NCI-H460 (cell line): ENCODE data around the gene VSIG10. TPM values are rescaled to one million over a fixed set of nuclear protein-coding genes. Genes with fewer than 3 reads are reported as not detected.
"Not testable (repeated sequence)": the region's sequence is repeated elsewhere in the genome, so short reads cannot be mapped to it uniquely, and the experiment has no call there.

Experiments
- DNase-seq: peaks from one replicate; pipeline ENCODE4 v3.0.0-alpha.2; 2016; ENCODE audit warnings: low read depth; ENCODE audit errors: extremely low read depth
- total RNA-seq: library from RNA; depleted of rRNA; stranded (reverse); fragments of >200 nt; shearing (Covaris generic); gene quantifications from 2 replicates; pipeline ENCODE4 v1.2.3, GENCODE V29; 2014

The VSIG10 gene
- total RNA-seq, 1 experiment from 2014 or later: 20.4 TPM

- no peak for DNase-seq
These were observed 5.3 kb upstream of the VSIG10 start for GRCh38 chr12:118109088-118109487.

- DNase-seq: no peak
These were observed 3.9 kb upstream of the VSIG10 start for GRCh38 chr12:118107694-118108093.

DNA sequence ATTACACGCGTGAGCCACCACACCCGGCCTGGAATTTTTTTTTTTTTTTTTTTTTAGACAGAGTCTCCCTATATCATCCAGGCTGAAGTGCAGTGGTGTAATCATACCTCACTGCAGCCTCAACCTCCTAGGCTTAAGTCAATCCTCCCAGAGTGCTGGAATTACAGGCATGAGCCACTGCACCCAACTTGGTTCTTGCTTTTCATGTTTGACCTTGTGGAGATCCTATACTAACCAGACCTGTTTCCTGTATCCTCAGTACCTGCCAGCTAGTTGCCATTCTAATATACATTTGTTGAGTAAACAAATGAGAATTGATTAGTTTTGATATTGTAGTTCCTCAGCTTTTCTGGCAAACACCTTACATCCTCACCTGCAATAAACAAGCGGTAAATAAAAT lies 3.2 kb upstream of the VSIG10 start:
- no peak for DNase-seq

DNA sequence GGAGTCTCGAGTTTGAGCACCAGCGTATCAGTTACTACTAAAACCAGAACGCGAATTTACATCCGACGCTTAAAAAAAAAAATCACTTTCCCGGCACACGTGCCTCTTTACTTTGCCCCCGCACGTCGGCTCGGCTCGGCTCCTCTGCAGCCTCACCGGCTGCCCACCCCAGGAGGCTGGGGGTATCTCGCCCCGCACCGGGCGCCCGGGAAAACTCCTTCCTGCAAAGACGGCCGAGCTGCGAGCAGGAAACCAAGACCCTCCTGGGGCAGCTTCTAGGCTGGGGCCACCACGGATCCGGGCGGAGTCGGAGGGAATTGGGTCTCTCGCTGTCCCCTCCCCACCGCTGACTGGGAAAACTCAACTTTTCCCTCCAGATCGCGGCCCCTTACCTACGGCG lies 610 bp downstream of the VSIG10 start:
- no peak for DNase-seq

DNA sequence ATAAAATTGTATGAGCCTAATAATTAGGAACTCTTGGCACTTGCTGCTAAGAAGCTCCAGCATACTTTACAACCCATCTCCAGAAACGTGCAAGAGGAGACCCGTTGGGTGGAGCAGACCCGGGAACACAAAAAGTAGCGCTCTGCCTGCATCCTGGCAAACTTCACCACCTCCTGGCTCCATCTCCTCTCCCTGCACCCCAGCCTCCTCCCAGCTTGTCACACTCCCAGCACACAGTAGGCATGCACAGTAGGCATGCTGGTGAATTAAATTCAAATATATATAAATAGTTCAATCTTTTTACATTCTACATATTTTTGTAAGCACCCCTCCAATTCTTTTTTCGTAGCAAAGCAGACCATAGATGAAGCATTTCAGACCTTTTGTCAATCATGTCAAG lies 1.2 kb downstream of the VSIG10 start:
- no peak for DNase-seq

DNA sequence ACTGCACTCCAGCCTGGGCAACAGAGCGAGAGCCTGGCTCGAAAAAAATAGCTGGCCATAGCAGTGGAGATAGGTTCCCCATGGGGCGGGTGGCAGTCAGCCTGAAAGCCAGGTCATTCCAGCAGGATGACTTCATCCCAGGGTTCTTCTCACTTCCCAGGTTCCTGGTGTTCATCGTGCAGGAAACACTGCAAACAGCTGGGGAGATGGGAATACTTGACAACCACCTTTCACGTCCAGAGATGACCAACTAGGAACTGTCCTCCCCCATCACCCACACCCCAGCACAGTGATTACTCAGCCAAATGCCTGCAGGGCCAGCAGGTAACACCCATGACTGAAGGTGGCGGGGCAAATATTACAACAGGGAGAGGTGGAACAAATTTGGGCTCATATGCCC lies 1.7 kb downstream of the VSIG10 start:
- no peak for DNase-seq

GRCh38 chr12:118101051-118101450 lies 2.8 kb downstream of the VSIG10 start:
- DNase-seq: no peak

GRCh38 chr12:118098911-118099671 lies 4.7 kb downstream of the VSIG10 start:
- DNase-seq: no peak

- no peak for DNase-seq
These were observed 5.4 kb downstream of the VSIG10 start for GRCh38 chr12:118098401-118098800.

DNA sequence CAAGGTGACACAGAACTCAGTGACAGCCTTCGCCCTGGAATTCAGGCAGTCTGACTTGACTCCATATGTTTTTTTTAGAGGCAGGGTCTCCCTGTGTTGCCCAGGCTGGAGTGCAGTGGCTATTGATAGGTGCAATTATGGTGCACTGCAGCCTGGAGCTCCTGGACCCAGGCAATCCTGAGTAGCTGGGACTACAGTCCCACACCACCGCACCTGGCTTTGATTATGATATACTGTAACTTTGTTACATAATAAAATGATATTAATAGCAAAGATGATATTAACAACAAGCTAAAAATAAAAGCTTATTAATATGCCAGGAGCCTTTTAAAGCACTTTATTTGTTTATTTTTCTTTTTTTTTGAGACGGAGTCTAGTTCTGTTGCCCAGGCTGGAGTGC lies 9.8 kb downstream of the VSIG10 start:
- no peak for DNase-seq

DNA sequence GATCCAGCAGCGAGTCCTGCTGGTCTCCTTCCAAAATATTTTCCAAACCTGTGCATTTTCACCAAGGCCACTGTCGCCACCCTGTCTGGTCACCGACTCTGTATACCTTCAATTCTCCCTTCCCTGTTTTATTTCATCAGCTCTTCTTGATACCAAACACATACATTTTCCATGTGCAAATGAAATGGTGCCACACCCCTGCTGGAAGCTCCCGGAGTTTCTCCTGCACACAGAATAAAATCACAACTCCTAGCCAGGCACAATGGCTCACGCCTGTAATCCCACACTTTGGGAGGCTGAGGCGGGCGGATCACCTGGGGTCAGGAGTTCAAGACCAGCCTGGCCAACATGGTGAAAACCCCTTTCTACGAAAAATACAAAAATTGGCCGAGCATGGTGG lies 14.0 kb downstream of the VSIG10 start:
- no peak for DNase-seq

DNA sequence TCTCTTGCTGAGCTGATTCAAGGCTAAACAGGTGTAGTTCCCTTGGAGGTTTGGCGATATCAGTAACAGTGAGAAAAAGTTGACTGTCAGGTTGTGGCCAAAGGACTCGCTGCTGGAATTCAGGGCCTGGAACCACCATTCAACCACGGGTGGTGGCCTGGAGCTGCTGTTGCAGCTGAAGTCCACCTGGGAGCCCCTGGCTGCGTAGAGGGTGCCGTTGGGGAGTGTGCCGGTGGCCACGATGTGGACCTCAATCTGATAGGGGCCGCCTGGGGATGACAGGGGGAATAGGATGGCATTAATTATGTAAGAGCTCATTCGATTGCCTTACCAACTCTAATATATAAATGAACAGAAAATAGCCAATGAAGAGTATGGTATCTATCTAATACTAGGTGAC lies 21.6 kb downstream of the VSIG10 start:
- DNase-seq: no peak

- not testable (repeated sequence) for DNase-seq
These were observed 22.3 kb downstream of the VSIG10 start for GRCh38 chr12:118081521-118081920.

DNA sequence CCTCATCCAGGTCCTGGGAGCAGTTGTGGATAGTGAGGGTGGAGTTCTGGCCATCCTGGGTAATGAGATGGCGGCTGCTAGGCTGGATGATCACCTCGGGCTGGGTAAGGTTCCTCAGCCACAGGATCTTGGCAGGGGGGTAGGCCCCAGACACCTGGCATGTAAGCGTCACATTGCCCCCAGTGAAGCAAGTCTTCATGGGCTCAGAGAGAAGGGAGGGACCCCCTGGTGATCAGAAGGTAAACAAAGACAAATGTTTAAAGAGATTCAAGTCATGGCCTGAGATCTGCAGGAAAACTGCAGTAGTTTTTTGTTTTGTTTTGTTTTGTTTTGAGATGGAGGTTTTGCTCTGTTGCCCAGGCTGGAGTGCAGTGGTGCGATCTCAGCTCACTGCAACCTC lies 30.0 kb downstream of the VSIG10 start:
- no peak for DNase-seq

DNA sequence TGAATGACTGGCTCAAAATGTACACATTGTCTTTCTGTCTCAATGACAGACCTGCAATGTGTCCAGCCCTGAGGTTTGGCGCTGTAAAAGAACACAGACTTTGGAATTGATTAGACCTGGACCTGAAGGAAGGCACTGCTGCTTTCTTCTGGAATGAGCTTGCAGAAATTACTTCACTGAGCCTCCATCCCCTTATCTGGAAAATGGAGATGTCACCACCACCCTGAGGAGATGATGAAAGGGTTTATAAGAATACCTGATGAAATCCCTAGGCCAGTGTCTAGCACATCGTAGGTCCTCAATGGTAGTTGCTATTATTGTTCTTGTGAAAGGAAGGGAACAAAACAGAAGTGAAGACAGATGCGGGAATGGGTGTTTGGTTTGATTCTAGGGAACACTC lies 33.2 kb downstream of the VSIG10 start:
- no peak for DNase-seq

GRCh38 chr12:118068445-118068844 lies 35.4 kb downstream of the VSIG10 start:
- no peak for DNase-seq

DNA sequence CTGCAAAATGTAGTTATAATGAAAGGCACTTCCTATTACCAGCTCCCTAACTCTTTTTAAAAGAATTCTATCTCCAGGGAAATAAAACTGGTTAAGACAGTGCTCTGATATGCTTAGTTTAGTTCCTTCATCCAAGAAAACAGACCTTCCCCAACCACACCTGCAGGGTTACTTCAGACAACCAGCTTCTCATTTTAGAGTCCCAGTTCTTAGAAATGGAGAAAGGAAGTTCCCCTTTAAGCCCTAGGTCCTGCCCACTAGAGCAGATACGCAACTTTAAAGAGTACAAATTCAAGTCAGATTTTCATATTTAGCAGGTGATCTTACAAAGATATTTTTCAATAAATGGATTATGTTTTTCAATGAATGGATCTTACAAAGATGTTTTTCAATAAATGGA lies 38.4 kb downstream of the VSIG10 start:
- DNase-seq: no peak

DNA sequence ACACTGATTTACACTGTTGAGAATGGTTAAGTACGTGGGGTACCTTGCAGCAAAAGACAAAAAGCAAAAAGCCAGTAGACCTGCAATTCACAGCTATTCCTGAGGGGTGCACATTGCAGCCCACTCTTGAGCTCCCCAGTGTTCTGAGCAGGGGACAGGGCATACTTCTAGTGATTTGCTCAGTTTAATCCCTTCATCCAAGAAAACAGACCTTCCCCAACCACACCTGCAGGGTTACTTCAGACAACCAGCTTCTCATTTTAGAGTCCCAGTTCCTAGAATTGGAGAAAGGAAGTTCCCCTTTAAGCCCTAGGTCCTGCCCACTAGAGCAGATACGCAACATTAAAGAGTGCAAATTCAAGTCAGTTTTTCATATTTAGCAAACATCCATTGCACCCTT lies 39.2 kb downstream of the VSIG10 start:
- no peak for DNase-seq

DNA sequence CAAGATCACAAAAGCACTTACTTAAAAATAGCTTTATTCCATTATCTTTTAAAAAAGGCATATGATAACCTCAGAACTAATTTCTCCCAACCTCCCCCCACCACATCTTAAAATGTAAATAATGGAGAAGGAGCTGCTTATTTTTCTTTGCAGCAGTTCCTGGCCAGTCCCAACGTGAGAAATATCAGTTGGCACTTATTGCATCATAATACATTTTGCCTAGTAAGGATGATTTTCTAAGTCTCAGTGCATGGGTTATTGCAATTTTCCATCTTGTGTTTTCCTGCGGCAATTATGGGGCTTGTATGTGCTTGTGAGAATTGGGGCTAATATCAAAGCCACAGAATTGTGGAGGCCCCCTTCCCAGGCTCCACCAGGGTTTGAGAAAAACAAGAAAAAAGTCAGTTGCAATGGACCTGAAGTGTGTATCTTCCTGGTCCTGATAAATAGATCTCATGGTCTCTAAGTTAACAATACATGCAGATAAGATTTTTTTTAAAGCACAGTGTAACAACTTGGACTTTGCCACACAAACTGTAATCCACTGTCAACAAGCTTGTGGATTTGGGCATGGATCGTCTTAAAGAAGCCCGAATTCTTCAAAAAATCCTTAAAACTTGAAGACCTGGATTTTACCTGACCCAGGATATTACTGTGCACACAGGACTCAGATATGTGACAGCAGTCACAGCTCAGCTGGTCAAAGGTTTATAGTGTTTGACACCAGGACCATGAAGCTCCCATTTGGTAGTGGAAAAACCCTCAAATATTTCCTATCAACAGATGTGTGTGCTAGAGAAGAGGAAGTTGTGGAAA lies 40.0 kb downstream of the VSIG10 start:
- DNase-seq: peak; percentile 39

- peak; percentile 41 for DNase-seq
These were observed 41.7 kb downstream of the VSIG10 start for GRCh38 chr12:118061873-118062843.
